Measurements from ENCODE around the gene CCL4.

The CCL4 gene

GRCh38 chr17:36060816-36061215 is 42.8 kb upstream of the CCL4 start:
- Histone ChIP-seq H3K27me3 (ENCODE audit: insufficient read depth, poor library complexity, severe bottlenecking) (peaks cover 15% of the 10 kb centered on the region), H3K4me3 (ENCODE audit: severe bottlenecking) (no peak overlapping the region), H3K4me1 (ENCODE audit: insufficient read depth, poor library complexity, severe bottlenecking) (no peaks in the 10 kb centered on the region), H3K27ac (ENCODE audit: poor library complexity, severe bottlenecking) (no peak overlapping the region), H3K9me3 (ENCODE audit: severe bottlenecking) (no peaks in the 10 kb centered on the region), H3K36me3 (ENCODE audit: low read depth) (no peaks in the 10 kb centered on the region)
- ATAC-seq (ENCODE audit: low read depth) = no peak
- no peak for DNase-seq (ENCODE audit: low spot score)
- TF ChIP-seq, protein P1, sequence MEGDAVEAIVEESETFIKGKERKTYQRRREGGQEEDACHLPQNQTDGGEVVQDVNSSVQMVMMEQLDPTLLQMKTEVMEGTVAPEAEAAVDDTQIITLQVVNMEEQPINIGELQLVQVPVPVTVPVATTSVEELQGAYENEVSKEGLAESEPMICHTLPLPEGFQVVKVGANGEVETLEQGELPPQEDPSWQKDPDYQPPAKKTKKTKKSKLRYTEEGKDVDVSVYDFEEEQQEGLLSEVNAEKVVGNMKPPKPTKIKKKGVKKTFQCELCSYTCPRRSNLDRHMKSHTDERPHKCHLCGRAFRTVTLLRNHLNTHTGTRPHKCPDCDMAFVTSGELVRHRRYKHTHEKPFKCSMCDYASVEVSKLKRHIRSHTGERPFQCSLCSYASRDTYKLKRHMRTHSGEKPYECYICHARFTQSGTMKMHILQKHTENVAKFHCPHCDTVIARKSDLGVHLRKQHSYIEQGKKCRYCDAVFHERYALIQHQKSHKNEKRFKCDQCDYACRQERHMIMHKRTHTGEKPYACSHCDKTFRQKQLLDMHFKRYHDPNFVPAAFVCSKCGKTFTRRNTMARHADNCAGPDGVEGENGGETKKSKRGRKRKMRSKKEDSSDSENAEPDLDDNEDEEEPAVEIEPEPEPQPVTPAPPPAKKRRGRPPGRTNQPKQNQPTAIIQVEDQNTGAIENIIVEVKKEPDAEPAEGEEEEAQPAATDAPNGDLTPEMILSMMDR (IDR thresholded peaks at IDR 0.05; ENCODE audit: poor library complexity, severe bottlenecking) = no peak

GRCh38 chr17:36063786-36064541 is 39.7 kb upstream of the CCL4 start, which contains the start of gene CCL18:
CCL18 (plus strand) TSS chr17:36064272; CDS start chr17:36064343, 71 bp downstream.
- ATAC-seq (ENCODE audit: low read depth) = no peak
- Histone ChIP-seq H3K4me3 (ENCODE audit: severe bottlenecking) (no peak within 1 kb of the TSS), H3K27ac (ENCODE audit: poor library complexity, severe bottlenecking) (no peak within 1 kb of the TSS), H3K4me1 (ENCODE audit: insufficient read depth, poor library complexity, severe bottlenecking) (no peaks in the 10 kb centered on the region), H3K36me3 (ENCODE audit: low read depth) (no peaks in the 10 kb centered on the region), H3K27me3 (ENCODE audit: insufficient read depth, poor library complexity, severe bottlenecking) (peaks cover 11% of the 10 kb centered on the region), H3K9me3 (ENCODE audit: severe bottlenecking) (no peaks in the 10 kb centered on the region)
- TF ChIP-seq, protein P1 (IDR thresholded peaks at IDR 0.05; ENCODE audit: poor library complexity, severe bottlenecking) = no peak
- no peak for DNase-seq (ENCODE audit: low spot score)

DNA sequence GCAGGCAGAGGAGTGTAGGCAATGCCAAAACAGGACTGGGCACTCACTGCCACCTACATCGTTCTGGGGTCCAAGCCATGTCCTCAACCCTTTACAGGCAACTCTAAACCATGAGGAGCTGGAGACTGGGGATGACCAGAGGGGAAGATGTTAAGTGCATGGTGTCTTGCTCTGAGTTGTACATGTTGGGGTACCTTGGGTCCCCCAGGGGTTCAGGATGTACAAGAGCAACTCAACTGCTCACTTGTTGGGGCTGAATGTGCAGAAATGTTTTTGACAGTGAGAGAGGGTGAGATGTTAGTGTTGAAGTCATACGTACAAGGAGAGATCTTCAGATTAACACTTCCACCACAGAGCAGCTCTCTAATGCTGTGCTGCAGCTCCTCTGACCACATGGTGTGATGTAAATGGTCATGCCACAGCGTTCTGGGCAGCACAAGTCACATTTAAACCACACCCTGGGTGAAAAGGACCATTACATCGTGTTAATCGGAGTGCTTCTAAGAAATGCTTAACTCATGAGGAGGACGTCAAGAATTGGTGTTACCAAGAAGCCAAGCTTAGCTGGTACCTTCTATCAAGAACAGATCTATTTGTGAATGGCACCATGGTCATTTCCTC is 37.2 kb upstream of the CCL4 start:
- ATAC-seq (ENCODE audit: low read depth) (no peak), DNase-seq (ENCODE audit: low spot score) (no peak)

DNA sequence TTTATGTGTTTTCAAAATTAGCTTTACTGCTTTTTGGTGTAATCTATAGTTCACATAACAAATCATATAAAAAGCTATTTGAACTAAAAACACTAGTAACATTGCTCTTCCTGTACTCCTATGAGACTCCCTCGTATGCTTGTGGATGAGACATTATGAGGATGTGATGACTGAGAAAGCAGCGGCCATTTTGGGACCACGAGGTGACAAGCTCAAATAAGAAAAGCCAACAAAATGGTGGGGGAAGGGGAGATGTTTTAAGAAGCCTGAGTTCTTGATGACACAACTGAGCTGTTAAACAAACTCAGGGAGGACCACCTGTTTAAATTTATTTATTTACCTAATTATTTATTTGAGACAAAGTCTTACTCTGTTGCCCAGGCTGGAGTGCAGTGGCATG is 35.1 kb upstream of the CCL4 start:
- Histone ChIP-seq H3K27ac (ENCODE audit: poor library complexity, severe bottlenecking) (no peak overlapping the region), H3K9me3 (ENCODE audit: severe bottlenecking) (no peaks in the 10 kb centered on the region), H3K36me3 (ENCODE audit: low read depth) (no peaks in the 10 kb centered on the region), H3K4me3 (ENCODE audit: severe bottlenecking) (no peak overlapping the region), H3K27me3 (ENCODE audit: insufficient read depth, poor library complexity, severe bottlenecking) (no peaks in the 10 kb centered on the region), H3K4me1 (ENCODE audit: insufficient read depth, poor library complexity, severe bottlenecking) (no peaks in the 10 kb centered on the region)
- no peak for DNase-seq (ENCODE audit: low spot score)
- TF ChIP-seq, protein P1 (IDR thresholded peaks at IDR 0.05; ENCODE audit: poor library complexity, severe bottlenecking) = no peak
- no peak for ATAC-seq (ENCODE audit: low read depth)

More for the DNA sequence above, 37.2 kb upstream of the CCL4 start:
- Histone ChIP-seq H3K4me1 (ENCODE audit: insufficient read depth, poor library complexity, severe bottlenecking) (no peaks in the 10 kb centered on the region), H3K27me3 (ENCODE audit: insufficient read depth, poor library complexity, severe bottlenecking) (peaks cover under 1% of the 10 kb centered on the region), H3K27ac (ENCODE audit: poor library complexity, severe bottlenecking) (no peak overlapping the region), H3K36me3 (ENCODE audit: low read depth) (no peaks in the 10 kb centered on the region), H3K9me3 (ENCODE audit: severe bottlenecking) (no peaks in the 10 kb centered on the region), H3K4me3 (ENCODE audit: severe bottlenecking) (no peak overlapping the region)
- TF ChIP-seq, protein P1 (IDR thresholded peaks at IDR 0.05; ENCODE audit: poor library complexity, severe bottlenecking) = no peak

GRCh38 chr17:36069136-36069535 is 34.5 kb upstream of the CCL4 start:
- TF ChIP-seq, protein P1 (IDR thresholded peaks at IDR 0.05; ENCODE audit: poor library complexity, severe bottlenecking) = no peak
- Histone ChIP-seq H3K27me3 (ENCODE audit: insufficient read depth, poor library complexity, severe bottlenecking) (no peaks in the 10 kb centered on the region), H3K9me3 (ENCODE audit: severe bottlenecking) (no peaks in the 10 kb centered on the region), H3K4me3 (ENCODE audit: severe bottlenecking) (no peak overlapping the region), H3K4me1 (ENCODE audit: insufficient read depth, poor library complexity, severe bottlenecking) (no peaks in the 10 kb centered on the region), H3K27ac (ENCODE audit: poor library complexity, severe bottlenecking) (no peak overlapping the region), H3K36me3 (ENCODE audit: low read depth) (no peaks in the 10 kb centered on the region)
- ATAC-seq (ENCODE audit: low read depth) (no peak), DNase-seq (ENCODE audit: low spot score) (no peak)

Data from RWPE2 (cell line).